DND-41 (cell line): Measurements from ENCODE around the gene NMNAT2.

Source experiments
- EZH2 ChIP-seq: IDR thresholded peaks from 3 replicates; pipeline ENCODE4 v1.6.1; 2012; ENCODE audit warnings: borderline replicate concordance, low read depth, mild to moderate bottlenecking, moderate library complexity, low read length, inconsistent platforms; ENCODE audit not compliant: severe bottlenecking
- TF ChIP-seq, protein P1 (sequence below): IDR thresholded peaks from 2 replicates; pipeline ENCODE4 v1.5.1; 2012; ENCODE audit warnings: borderline replicate concordance, low read length, moderate library complexity, mild to moderate bottlenecking; ENCODE audit not compliant: poor library complexity, severe bottlenecking; ENCODE audit errors: extremely low read depth

DNA sequence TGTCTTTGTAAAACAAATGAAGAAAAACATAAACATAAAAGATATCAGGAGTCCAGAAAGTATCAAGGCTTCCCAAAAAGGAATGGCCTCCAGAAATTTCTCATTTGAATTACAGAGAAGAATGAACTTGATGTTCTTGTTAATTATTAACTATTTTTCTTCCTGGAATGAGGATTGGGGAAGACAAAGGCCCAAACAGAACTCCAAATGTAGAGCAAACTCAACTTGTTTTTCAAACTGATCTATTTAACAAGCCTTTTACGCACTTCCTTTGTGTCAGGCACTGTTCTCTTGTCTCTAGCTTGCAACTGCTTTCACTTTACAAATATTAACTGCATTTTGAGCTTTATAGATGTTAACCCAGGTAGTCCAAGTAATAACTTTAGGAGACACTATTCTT, 186.6 kb downstream of the NMNAT2 start:
- TF ChIP-seq, protein P1, sequence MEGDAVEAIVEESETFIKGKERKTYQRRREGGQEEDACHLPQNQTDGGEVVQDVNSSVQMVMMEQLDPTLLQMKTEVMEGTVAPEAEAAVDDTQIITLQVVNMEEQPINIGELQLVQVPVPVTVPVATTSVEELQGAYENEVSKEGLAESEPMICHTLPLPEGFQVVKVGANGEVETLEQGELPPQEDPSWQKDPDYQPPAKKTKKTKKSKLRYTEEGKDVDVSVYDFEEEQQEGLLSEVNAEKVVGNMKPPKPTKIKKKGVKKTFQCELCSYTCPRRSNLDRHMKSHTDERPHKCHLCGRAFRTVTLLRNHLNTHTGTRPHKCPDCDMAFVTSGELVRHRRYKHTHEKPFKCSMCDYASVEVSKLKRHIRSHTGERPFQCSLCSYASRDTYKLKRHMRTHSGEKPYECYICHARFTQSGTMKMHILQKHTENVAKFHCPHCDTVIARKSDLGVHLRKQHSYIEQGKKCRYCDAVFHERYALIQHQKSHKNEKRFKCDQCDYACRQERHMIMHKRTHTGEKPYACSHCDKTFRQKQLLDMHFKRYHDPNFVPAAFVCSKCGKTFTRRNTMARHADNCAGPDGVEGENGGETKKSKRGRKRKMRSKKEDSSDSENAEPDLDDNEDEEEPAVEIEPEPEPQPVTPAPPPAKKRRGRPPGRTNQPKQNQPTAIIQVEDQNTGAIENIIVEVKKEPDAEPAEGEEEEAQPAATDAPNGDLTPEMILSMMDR = no peak
- no peak for TF ChIP-seq EZH2
